Progenitor cell of endocrine pancreas (in vitro differentiated cells): ENCODE measurements around the gene HAUS8. TPM values are rescaled to one million over a fixed set of nuclear protein-coding genes. Genes with fewer than 3 reads are reported as not detected.
"Not testable (repeated sequence)": the region's sequence is repeated elsewhere in the genome, so short reads cannot be mapped to it uniquely, and the experiment has no call there.

Source experiments
- DNase-seq: peaks from one replicate; pipeline ENCODE4 v3.0.0; 2021; ENCODE audit warnings: low spot score; ENCODE audit not compliant: unreplicated experiment
- H3K27ac Mint-ChIP-seq: 2 replicates; pipeline ENCODE4 v1.8.0; 2021; ENCODE audit warnings: mild to moderate bottlenecking, moderate library complexity, mixed read lengths
- H3K27me3 Mint-ChIP-seq: 2 replicates; pipeline ENCODE4 v1.8.0; 2021; ENCODE audit warnings: mixed read lengths
- H3K36me3 Mint-ChIP-seq: 2 replicates; pipeline ENCODE4 v1.8.0; 2022; ENCODE audit warnings: mixed read lengths; ENCODE audit not compliant: insufficient read depth
- H3K4me1 Mint-ChIP-seq: 2 replicates; pipeline ENCODE4 v1.8.0; 2021; ENCODE audit warnings: low read depth, mixed read lengths
- H3K4me3 Mint-ChIP-seq: 2 replicates; pipeline ENCODE4 v1.8.0; 2021; ENCODE audit warnings: low read depth, mild to moderate bottlenecking, moderate library complexity, mixed read lengths
- H3K9me3 Mint-ChIP-seq: 2 replicates; pipeline ENCODE4 v1.8.0; 2021; ENCODE audit warnings: low read depth, mixed read lengths
- total RNA-seq: library from RNA; stranded (reverse); gene quantifications from 2 replicates; pipeline ENCODE4 v1.2.1, GENCODE V29; 2021
- TF ChIP-seq, protein P1 (sequence below): fragments of 200-600 bp; sonication (generic); IDR thresholded peaks from one replicate; pipeline ENCODE4 v1.5.0; 2021; ENCODE audit warnings: antibody characterized with exemption, mild to moderate bottlenecking; ENCODE audit not compliant: unreplicated experiment

HAUS8 gene
- total RNA-seq, 1 donor from 2014 or later: 17.7 TPM

DNA sequence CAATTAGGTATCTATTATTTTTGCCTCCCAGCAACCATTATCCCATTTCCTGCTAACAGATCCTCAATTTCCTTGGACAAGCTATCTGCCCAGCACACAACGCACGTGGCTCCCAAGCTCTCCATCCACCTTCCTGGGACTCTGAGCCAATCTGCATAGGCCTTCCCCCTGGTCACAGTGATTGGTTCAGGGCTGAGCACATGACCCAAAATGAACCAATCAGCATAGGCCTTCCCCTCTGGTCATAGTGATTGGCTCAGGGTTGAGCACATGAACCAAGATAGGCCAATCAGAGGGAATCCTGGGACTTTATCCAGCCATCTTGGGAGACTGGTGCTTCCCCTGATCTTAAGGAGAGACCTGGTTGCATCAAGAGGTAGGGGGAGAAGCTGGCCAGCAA, 54.4 kb downstream of the HAUS8 start:
- DNase-seq: no peak
- no peak overlapping the region for H3K4me3 Mint-ChIP-seq
- H3K9me3 Mint-ChIP-seq: peaks cover 8% of the 10 kb centered on the region
- no peak overlapping the region for H3K27ac Mint-ChIP-seq
- TF ChIP-seq, protein P1, sequence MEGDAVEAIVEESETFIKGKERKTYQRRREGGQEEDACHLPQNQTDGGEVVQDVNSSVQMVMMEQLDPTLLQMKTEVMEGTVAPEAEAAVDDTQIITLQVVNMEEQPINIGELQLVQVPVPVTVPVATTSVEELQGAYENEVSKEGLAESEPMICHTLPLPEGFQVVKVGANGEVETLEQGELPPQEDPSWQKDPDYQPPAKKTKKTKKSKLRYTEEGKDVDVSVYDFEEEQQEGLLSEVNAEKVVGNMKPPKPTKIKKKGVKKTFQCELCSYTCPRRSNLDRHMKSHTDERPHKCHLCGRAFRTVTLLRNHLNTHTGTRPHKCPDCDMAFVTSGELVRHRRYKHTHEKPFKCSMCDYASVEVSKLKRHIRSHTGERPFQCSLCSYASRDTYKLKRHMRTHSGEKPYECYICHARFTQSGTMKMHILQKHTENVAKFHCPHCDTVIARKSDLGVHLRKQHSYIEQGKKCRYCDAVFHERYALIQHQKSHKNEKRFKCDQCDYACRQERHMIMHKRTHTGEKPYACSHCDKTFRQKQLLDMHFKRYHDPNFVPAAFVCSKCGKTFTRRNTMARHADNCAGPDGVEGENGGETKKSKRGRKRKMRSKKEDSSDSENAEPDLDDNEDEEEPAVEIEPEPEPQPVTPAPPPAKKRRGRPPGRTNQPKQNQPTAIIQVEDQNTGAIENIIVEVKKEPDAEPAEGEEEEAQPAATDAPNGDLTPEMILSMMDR: no peak
- H3K27me3 Mint-ChIP-seq: peaks cover under 1% of the 10 kb centered on the region
- peaks cover 1% of the 10 kb centered on the region for H3K4me1 Mint-ChIP-seq
- peaks cover 16% of the 10 kb centered on the region for H3K36me3 Mint-ChIP-seq

DNA sequence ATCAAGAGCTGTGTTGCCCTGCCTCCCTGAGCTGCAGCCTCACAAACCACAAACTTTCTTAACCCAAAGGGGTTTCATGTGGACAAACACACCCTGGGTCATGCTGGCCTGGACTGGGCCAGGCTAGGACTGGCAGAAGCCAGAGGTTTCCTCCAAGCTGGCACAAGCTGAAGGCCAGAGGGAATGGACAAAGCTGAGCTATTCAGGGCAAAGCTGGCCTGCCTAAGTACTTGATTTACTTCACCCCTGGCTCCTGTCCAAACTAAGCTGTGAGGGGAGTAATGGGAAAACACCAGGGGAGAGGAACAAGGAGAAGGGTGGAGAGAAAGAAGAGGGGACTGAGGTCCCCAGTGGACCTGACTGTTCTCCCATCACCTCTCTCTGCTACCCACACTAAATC, 54.9 kb downstream of the HAUS8 start:
- TF ChIP-seq, protein P1: no peak
- Mint-ChIP-seq H3K4me3 (no peak overlapping the region), H3K27ac (no peak overlapping the region), H3K27me3 (no peaks in the 10 kb centered on the region), H3K4me1 (no peaks in the 10 kb centered on the region), H3K9me3 (peaks cover 8% of the 10 kb centered on the region), H3K36me3 (peaks cover 16% of the 10 kb centered on the region)
- DNase-seq: no peak

DNA sequence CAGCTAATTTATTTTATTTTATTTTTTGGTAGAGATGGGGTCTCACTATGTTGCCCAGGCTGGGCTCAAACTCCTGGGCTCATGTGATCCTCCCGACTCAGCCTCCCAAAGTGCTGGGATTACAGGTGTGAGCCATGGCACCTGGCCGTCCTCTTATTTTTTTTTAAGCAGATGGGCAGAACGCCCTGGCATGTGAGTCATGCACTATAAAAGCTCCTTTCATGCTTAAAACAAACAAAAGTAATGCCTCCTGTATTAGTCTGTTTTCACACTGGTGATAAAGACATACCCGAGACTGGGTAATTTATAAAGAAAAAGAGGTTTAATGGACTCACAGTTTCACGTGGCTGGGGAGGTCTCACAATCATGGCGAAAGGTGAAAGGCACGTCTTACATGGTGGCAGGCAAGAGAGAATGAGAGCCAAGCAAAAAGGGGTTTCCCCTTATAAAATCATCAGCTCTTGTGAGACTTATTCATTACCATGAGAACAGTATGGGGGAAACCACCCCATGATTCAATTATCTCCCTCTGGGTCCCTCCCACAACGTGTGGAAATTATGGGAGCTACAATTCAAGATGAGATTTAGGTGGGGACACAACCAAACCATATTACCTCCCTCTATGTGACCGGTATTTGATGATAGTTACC, 60.9 kb downstream of the HAUS8 start:
- H3K9me3 Mint-ChIP-seq, H3K4me1 Mint-ChIP-seq, H3K27me3 Mint-ChIP-seq, H3K36me3 Mint-ChIP-seq, H3K4me3 Mint-ChIP-seq, H3K27ac Mint-ChIP-seq, DNase-seq: not testable (repeated sequence)

DNA sequence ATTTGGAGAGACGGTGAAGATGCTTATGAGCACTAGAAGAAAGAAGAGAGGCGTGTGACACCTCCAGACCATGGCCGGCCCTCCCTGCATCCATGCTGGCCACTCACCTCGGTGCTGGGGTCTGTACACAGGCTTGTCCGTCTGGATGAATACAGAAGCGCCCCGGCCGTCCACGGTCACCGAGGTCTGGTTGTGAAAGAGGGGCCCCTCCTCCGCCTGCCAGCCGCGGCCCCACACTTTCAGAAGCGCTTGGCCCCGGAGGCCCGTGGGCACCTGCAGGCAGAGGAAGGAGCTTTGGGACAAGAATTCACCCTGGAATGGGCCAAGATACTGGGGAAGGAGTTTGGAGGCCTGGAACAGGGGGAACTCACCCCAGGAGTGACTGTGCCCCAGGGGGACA, 63.8 kb downstream of the HAUS8 start:
- no peaks in the 10 kb centered on the region for H3K27me3 Mint-ChIP-seq
- peak overlapping the region; percentile 67 for H3K27ac Mint-ChIP-seq
- peaks cover 1% of the 10 kb centered on the region for H3K4me1 Mint-ChIP-seq
- H3K4me3 Mint-ChIP-seq: no peak overlapping the region
- TF ChIP-seq, protein P1: no peak
- no peak for DNase-seq
- H3K9me3 Mint-ChIP-seq: no peaks in the 10 kb centered on the region
- H3K36me3 Mint-ChIP-seq: peaks cover 15% of the 10 kb centered on the region

DNA sequence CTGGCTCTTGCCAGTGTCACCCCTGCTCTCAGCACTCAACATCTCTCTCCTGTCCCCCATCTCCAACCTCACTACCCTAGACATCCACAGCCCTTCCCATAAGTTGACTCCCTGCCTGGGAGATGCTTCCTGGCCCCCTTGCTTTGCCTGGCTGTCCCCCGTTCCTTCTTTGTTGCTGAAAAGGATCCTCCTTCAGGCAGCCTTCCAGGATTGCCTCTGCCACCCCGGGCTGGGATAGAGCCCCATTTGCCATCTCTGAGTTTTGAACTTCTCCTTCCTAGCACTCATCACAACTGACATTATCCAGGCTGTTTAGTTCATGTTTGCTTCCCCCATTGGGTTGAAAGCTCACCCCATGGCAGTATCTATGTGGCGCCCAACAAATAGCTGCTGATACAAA, 68.7 kb downstream of the HAUS8 start:
- TF ChIP-seq, protein P1: no peak
- H3K27ac Mint-ChIP-seq: no peak overlapping the region
- H3K27me3 Mint-ChIP-seq: no peaks in the 10 kb centered on the region
- no peak overlapping the region for H3K4me3 Mint-ChIP-seq
- H3K36me3 Mint-ChIP-seq: peaks cover 15% of the 10 kb centered on the region
- peaks cover 1% of the 10 kb centered on the region for H3K4me1 Mint-ChIP-seq
- DNase-seq: no peak
- no peaks in the 10 kb centered on the region for H3K9me3 Mint-ChIP-seq

DNA sequence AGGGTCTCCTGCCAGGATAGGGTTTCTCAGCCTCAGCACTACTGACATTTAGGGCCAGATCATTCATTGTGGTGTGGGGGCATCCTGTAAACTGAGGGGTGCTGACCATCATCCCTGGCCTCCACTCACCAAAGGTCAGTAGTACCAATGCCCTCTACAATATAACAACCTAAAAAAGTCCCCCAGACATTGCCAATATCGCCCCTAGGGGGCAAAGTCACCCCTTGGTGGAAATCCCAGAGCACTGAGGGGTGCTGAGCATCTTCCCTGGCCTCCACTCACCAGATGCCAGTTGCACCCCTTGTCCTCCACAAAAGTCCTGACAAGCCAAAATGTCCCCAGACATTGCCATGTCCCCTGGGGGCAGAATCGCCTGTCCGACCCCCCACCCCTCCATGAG, 70.3 kb downstream of the HAUS8 start:
- TF ChIP-seq, protein P1: peak; percentile 18
- H3K4me3 Mint-ChIP-seq: no peak overlapping the region
- H3K4me1 Mint-ChIP-seq: peaks cover 1% of the 10 kb centered on the region
- no peaks in the 10 kb centered on the region for H3K27me3 Mint-ChIP-seq
- no peak for DNase-seq
- peaks cover 18% of the 10 kb centered on the region for H3K36me3 Mint-ChIP-seq
- H3K9me3 Mint-ChIP-seq: no peaks in the 10 kb centered on the region
- no peak overlapping the region for H3K27ac Mint-ChIP-seq
